BJ (cell line): ENCODE data around the gene EXTL1. TPM values are rescaled to one million over a fixed set of nuclear protein-coding genes. Genes with fewer than 3 reads are reported as not detected.

Experiments
- CTCF ChIA-PET: fragments of 350-600 bp; formaldehyde crosslinking; extraction: SDS; loops from one replicate; lab custom pipeline; 2021; ENCODE audit warnings: antibody characterized with exemption, inconsistent platforms; lab: Yijun Ruan, JAX
- POLR2A ChIA-PET: fragments of 300-600 bp; sonication (Branson Sonifier 250); formaldehyde crosslinking; extraction: SDS; loops from one replicate; lab custom pipeline; 2021; ENCODE audit warnings: antibody characterized with exemption; lab: Charles Lee
- DNase-seq: peaks from one replicate; pipeline ENCODE4 v3.0.0-alpha.2; 2011; ENCODE audit warnings: low read depth
- H3K27me3 ChIP-seq: 2 replicates; pipeline ENCODE4 v1.6.0; 2011; ENCODE audit warnings: low read length; ENCODE audit not compliant: control insufficient read depth, insufficient read depth
- H3K36me3 ChIP-seq: 2 replicates; pipeline ENCODE4 v1.5.1; 2011; ENCODE audit warnings: low read length; ENCODE audit not compliant: control insufficient read depth, insufficient read depth
- H3K4me3 ChIP-seq: 2 replicates; pipeline ENCODE4 v1.5.1; 2011; ENCODE audit warnings: low read depth, mild to moderate bottlenecking, control low read depth, low read length
- polyA plus RNA-seq: library from polyadenylated mRNA; depleted of rRNA; stranded (reverse); fragments of >200 nt; gene quantifications from 2 replicates; pipeline ENCODE4 v1.2.3, GENCODE V29; 2011
- TF ChIP-seq, protein P1 (sequence below): IDR thresholded peaks from 2 replicates; pipeline ENCODE4 v1.5.1; 2011; ENCODE audit warnings: low read depth, mild to moderate bottlenecking, control low read depth, inconsistent platforms, low read length, moderate library complexity; ENCODE audit not compliant: insufficient read depth

Gene EXTL1
- polyA plus RNA-seq, 1 experiment: 5.0 TPM

DNA sequence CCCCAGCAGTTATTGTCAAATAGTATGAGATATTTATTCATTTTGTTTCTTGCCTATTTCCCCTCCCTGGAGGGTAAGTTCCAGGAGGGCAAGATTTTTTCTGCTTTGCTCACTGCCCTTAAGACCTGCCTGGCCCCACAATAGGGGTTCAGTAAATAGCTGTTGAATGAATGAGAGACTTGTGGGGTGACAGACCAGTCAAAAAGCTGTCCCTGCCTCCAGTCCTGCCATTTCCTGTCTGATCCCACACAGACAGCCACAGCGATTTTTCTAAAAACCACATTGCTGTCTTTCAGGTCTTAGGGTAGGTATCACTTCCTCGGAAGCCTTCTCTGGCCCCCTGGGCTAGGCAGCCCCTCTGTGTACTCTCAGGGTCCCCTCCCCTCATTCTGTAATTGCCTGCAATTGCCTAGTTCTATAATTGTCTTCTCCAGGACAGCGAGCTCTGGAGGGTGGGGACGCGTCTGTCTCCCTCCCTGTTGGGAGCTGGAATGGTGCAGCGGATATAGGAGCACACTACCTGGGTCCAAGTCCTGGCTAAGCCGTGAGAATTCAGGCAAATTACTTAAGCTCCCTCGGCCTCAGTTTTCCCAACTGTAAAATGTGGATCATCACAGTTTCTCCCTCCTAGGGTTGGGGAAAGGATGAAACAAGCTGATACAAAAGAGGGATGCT is 1.8 kb upstream of the EXTL1 start:
- no peak for DNase-seq
- ChIA-PET POLR2A (no interaction called here), CTCF (interaction anchor here (0.6 to 2.8 kb wide), 6 partner anchors 9 to 1056 kb away, joined by 3 to 8 read pairs (median 4); partner anchors contain the start of gene PAFAH2)

GRCh38 chr1:26020330-26020768 is 1.2 kb upstream of the EXTL1 start:
- Histone ChIP-seq H3K36me3 (no peaks in the 10 kb centered on the region), H3K4me3 (no peak overlapping the region), H3K27me3 (no peaks in the 10 kb centered on the region)
- CTCF ChIA-PET: interaction anchor here (0.5 to 2.8 kb wide), 7 partner anchors 9 to 1056 kb away, joined by 3 to 8 read pairs (median 4); partner anchors contain the start of gene PAFAH2
- no peak for DNase-seq
- POLR2A ChIA-PET: no interaction called here
- TF ChIP-seq, protein P1, sequence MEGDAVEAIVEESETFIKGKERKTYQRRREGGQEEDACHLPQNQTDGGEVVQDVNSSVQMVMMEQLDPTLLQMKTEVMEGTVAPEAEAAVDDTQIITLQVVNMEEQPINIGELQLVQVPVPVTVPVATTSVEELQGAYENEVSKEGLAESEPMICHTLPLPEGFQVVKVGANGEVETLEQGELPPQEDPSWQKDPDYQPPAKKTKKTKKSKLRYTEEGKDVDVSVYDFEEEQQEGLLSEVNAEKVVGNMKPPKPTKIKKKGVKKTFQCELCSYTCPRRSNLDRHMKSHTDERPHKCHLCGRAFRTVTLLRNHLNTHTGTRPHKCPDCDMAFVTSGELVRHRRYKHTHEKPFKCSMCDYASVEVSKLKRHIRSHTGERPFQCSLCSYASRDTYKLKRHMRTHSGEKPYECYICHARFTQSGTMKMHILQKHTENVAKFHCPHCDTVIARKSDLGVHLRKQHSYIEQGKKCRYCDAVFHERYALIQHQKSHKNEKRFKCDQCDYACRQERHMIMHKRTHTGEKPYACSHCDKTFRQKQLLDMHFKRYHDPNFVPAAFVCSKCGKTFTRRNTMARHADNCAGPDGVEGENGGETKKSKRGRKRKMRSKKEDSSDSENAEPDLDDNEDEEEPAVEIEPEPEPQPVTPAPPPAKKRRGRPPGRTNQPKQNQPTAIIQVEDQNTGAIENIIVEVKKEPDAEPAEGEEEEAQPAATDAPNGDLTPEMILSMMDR: no peak

More for the DNA sequence above, 1.8 kb upstream of the EXTL1 start:
- Histone ChIP-seq H3K4me3 (no peak overlapping the region), H3K27me3 (no peaks in the 10 kb centered on the region), H3K36me3 (no peaks in the 10 kb centered on the region)
- TF ChIP-seq, protein P1: no peak

GRCh38 chr1:26020941-26021646 is 481 bp upstream of the EXTL1 start:
- no peaks in the 10 kb centered on the region for H3K36me3 ChIP-seq
- ChIA-PET POLR2A (no interaction called here), CTCF (interaction anchor here (0.5 to 2.8 kb wide), 6 partner anchors 10 to 155 kb away, joined by 3 to 9 read pairs (median 3); no protein-coding TSS in a partner anchor)
- no peaks in the 10 kb centered on the region for H3K27me3 ChIP-seq
- TF ChIP-seq, protein P1: no peak
- H3K4me3 ChIP-seq: no peak overlapping the region
- DNase-seq: no peak

DNA sequence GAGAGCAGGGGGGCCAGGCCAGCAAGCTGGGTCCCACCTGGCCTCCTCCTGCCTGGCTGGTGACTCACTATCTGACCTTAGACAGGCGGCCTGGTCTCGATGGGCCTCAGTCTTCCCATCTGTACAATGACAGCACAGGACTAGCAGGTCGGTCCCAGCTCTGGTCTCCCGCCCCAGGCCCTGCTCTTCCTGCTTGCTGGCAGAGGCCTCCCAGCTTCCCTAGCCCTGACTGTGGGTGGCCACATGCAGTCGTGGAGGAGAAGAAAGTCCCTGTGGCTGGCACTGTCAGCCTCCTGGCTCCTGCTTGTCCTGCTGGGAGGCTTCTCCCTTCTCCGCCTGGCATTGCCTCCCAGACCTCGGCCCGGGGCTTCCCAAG is 817 bp downstream of the EXTL1 start:
- H3K36me3 ChIP-seq: no peaks in the 10 kb centered on the region
- no peak overlapping the region for H3K4me3 ChIP-seq
- ChIA-PET POLR2A (no interaction called here), CTCF (interaction anchor here (2.1 to 2.2 kb wide), 2 partner anchors 18 to 127 kb away, joined by 6 to 9 read pairs; no protein-coding TSS in a partner anchor)
- DNase-seq: no peak
- H3K27me3 ChIP-seq: no peaks in the 10 kb centered on the region
- TF ChIP-seq, protein P1: no peak

DNA sequence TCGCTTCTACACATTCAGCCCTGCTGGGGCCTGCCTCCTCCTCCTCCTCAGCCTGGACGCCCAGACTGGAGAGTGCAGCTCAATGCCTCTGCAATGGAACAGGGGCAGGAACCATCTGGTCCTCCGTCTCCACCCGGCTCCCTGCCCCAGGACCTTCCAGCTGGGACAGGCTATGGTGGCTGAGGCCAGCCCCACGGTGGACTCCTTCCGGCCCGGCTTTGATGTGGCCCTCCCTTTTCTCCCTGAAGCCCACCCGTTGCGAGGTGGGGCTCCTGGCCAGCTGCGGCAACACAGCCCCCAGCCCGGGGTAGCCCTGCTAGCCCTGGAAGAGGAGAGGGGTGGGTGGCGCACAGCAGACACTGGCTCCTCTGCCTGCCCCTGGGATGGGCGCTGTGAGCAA is 1.4 kb downstream of the EXTL1 start:
- Histone ChIP-seq H3K27me3 (no peaks in the 10 kb centered on the region), H3K4me3 (no peak overlapping the region), H3K36me3 (no peaks in the 10 kb centered on the region)
- DNase-seq: no peak
- TF ChIP-seq, protein P1: no peak
- CTCF ChIA-PET: interaction anchor here (1.8 to 2.3 kb wide), 4 partner anchors 13 to 128 kb away, joined by 5 to 9 read pairs (median 6); partner anchors contain the start of gene PAFAH2
- POLR2A ChIA-PET: no interaction called here
